OCI-LY3 (cell line): Measurements from ENCODE around the gene RILPL1.

Experiments used
- EZH2phosphoT487 ChIP-seq: fragments of 200-600 bp; shearing (Covaris generic); IDR thresholded peaks from 2 replicates; pipeline ENCODE4 v1.6.1; 2018; ENCODE audit warnings: antibody characterized with exemption, mixed run types, low read depth
- TF ChIP-seq, protein P1 (sequence below): fragments of 200-600, 300-600 bp; sonication (generic); IDR thresholded peaks from 2 replicates; pipeline ENCODE4 v1.5.1; 2014; ENCODE audit warnings: antibody characterized with exemption, low read length, low read depth

DNA sequence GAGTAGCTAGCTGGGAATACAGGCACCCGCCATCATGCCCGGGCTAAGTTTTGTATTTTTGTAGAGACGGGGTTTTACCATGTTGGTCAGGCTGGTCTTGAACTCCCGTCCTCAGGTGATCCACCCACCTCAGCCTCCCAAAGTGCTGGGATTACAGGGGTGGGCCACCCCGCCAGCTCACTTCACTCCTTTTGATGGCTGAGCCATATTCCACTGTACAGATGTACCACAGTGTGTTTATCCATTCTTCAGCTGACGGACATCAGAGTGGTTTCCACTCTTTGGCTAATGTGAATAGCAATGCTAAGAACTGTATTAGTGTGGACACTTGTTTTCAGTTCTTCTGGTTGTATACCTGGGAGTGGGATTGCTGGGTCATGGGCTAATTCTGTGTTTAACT lies 46.1 kb downstream of the RILPL1 start:
- TF ChIP-seq, protein P1, sequence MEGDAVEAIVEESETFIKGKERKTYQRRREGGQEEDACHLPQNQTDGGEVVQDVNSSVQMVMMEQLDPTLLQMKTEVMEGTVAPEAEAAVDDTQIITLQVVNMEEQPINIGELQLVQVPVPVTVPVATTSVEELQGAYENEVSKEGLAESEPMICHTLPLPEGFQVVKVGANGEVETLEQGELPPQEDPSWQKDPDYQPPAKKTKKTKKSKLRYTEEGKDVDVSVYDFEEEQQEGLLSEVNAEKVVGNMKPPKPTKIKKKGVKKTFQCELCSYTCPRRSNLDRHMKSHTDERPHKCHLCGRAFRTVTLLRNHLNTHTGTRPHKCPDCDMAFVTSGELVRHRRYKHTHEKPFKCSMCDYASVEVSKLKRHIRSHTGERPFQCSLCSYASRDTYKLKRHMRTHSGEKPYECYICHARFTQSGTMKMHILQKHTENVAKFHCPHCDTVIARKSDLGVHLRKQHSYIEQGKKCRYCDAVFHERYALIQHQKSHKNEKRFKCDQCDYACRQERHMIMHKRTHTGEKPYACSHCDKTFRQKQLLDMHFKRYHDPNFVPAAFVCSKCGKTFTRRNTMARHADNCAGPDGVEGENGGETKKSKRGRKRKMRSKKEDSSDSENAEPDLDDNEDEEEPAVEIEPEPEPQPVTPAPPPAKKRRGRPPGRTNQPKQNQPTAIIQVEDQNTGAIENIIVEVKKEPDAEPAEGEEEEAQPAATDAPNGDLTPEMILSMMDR = no peak
- TF ChIP-seq EZH2phosphoT487 = no peak
